ENCODE results near the gene SRGAP3.

The SRGAP3 gene

DNA sequence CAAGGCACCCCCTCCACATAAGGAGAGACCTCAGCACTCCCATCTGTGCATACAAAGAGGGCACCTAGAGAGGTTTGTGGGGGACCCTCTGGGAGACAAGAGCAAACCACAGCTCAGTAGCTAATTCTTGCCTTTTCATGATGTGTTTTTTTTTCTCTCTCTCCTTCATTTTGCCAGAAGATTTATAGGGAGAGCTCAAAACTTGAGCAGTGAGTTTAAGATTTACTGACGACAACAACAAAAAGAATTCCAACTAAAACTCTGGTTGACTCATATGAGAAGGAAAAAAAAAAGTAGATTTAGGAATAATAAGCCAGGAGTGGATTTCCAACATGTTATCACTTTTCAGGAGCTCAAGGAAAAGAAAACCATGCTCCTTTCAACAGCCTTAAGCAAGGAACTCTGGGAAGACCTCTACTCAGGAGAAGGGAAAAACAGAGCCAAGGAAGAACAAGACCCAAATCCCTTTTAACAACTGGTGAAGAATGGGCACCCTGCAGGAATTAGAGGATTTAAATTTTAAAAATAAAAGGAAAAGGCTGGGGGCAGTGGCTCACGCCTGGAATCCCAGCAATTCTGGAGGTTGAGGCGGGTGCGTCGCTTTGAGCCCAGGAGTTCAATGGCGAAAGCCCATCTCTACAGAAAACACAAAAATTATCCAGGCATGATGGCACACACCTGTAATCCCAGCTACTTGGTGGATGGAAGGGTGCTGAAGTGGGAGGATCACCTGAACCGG is 228.0 kb downstream of the SRGAP3 start:
- TF ChIP-seq CTCF (IDR thresholded peaks at IDR 0.05; ENCODE audit: extremely low read depth, insufficient read depth, missing control alignments): no peak
- DNase-seq (ENCODE audit: low spot score): no peak
- in situ Hi-C loops (cut with MboI; ENCODE audit: low pct_unique_long_range_greater_than_20kb, low sequenced_read_pairs, unreplicated experiment): no loop called here

DNA sequence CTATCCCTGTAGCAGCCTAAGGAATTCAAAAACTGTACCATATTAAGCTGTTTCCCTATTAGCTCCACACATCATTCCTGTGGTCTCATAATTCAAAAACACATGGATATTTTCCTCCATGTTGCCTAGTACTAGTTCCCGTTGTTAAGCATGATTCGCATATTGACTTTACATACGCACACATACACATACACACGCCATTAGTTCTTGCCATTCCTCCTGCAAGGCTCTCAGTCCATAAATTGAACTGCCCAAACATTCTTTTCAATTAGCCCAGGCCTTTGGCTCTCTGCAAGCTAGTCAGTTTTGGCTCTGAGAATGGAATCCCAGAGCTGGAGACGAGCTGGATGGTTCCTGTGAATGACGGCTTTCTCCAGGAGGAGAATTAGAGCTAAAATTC is 229.0 kb downstream of the SRGAP3 start:
- in situ Hi-C loops (cut with MboI; ENCODE audit: low pct_unique_long_range_greater_than_20kb, low sequenced_read_pairs, unreplicated experiment): no loop called here
- no peak for TF ChIP-seq CTCF (IDR thresholded peaks at IDR 0.05; ENCODE audit: extremely low read depth, insufficient read depth, missing control alignments)
- no peak for DNase-seq (ENCODE audit: low spot score)

GRCh38 chr3:9019259-9019961 is 230.0 kb downstream of the SRGAP3 start:
- no peak for TF ChIP-seq CTCF (IDR thresholded peaks at IDR 0.05; ENCODE audit: extremely low read depth, insufficient read depth, missing control alignments)
- in situ Hi-C loops (cut with MboI; ENCODE audit: low pct_unique_long_range_greater_than_20kb, low sequenced_read_pairs, unreplicated experiment): no loop called here
- no peak for DNase-seq (ENCODE audit: low spot score)

DNA sequence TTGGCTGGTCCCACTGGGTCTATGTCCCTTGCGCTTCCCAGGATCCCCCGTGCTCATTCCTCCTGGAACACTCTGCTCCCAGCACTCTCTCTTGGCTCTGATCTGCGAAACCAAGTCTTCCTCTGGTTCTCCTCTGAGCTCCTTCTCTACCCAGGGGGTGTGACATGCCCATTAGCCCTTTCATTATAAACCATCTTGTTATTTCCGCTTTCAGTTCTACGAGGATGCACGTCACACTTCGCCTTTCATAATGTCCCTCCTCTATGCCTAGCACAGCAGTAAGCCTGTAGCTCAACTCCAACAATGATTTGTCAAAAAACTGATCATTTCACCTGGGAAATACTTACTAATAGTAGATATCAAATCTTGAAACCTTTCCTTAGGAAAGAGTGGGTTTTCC is 234.2 kb downstream of the SRGAP3 start:
- TF ChIP-seq CTCF (IDR thresholded peaks at IDR 0.05; ENCODE audit: extremely low read depth, insufficient read depth, missing control alignments): no peak
- in situ Hi-C loops (cut with MboI; ENCODE audit: low pct_unique_long_range_greater_than_20kb, low sequenced_read_pairs, unreplicated experiment): no loop called here
- DNase-seq (ENCODE audit: low spot score): no peak

DNA sequence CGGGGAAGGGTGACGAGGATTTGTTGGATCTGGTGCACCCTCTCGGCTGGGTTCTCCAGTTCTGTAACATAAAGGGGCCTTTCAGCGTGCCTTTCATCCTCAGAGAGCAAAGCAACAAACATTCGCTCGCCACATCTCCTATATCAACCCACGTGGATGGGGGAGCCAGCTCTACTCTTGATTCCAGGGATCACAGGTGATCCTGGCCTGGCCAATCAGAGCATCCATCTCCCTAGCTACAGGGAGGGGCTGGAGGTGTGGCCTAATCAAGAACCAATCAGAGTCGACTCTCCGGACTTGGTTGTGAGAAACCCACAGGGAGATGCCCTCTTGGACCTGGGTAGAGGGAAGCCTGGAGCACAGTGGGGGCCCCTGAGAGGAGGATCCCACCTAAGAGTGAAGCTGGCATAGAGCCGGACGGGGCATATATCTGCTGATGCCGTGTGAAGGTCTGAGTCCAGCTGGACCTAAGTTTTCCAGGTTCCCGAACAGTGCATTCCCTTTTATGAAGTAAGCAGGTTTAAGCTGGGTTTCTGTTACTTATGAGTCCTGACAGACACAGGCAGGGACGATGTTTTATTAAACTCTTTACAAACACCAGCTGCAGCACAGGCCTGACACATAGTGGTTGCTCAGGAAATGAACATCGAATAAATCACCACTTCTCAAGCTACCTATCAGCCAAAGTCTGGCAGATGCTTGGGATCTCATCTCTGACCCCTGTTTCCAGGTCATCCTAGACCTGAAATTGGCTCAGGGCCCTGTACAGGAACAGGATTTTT is 235.5 kb downstream of the SRGAP3 start:
- no peak for DNase-seq (ENCODE audit: low spot score)
- in situ Hi-C loops (cut with MboI; ENCODE audit: low pct_unique_long_range_greater_than_20kb, low sequenced_read_pairs, unreplicated experiment): no loop called here
- TF ChIP-seq CTCF (IDR thresholded peaks at IDR 0.05; ENCODE audit: extremely low read depth, insufficient read depth, missing control alignments): no peak

GRCh38 chr3:9012521-9012920 is 236.9 kb downstream of the SRGAP3 start:
- in situ Hi-C loops (cut with MboI; ENCODE audit: low pct_unique_long_range_greater_than_20kb, low sequenced_read_pairs, unreplicated experiment): no loop called here
- DNase-seq (ENCODE audit: low spot score): no peak
- TF ChIP-seq CTCF (IDR thresholded peaks at IDR 0.05; ENCODE audit: extremely low read depth, insufficient read depth, missing control alignments): no peak
